ENCODE results near the gene UBAP1L.
"Not testable (repeated sequence)": the region's sequence is repeated elsewhere in the genome, so short reads cannot be mapped to it uniquely, and the experiment has no call there.

The UBAP1L gene

DNA sequence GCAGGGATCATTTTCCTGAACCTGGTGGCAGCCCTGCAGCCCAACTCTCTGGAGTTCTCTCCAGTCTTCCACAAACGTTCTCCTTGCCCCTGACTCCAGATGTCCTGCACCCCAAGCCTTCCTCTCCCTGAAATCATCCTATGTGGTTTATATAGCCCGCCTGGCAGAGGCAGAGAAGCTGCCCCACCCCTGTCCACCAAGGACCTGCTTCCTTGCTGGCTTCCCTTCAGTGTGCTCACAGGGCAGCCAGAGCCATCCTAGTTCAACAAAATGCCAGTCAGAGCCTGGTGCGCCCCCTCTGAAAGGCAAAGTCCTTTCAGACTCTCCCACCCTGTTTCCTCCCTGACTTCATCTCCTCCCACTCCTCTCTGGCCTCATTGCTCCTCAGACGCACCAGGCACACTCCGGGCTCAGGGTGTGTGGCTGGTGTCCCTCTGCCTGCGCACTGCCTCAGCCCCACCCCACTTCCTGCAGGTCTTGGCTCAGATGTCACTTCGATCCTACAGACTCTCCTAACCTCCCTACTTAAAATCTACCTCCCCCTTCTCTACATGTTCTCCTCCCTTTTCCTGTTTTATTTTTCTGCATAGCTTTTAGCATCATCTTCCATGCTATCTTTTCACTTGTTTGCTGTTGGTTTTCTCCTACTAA, 32.6 kb downstream of the UBAP1L start:
- no peak for DNase-seq

DNA sequence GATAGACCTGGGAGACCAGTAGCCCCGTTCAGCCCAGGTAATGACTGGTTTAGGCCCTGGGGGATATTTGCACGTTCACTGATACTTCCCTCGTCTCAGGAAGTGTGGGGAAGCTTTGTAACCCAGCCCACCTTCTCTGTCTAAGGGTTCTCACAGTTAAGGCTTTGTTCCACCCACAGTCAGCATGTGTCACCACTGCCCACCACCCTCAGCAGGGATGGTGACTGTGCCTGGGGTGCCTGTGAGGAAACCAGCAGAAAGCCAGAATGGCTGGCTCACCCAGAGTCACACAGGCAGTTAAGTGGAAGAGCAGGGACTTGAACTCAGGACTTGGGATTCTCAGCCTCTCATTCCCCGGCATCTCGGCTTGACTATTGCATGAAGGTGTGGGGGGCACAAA, 33.2 kb downstream of the UBAP1L start:
- DNase-seq = no peak

DNA sequence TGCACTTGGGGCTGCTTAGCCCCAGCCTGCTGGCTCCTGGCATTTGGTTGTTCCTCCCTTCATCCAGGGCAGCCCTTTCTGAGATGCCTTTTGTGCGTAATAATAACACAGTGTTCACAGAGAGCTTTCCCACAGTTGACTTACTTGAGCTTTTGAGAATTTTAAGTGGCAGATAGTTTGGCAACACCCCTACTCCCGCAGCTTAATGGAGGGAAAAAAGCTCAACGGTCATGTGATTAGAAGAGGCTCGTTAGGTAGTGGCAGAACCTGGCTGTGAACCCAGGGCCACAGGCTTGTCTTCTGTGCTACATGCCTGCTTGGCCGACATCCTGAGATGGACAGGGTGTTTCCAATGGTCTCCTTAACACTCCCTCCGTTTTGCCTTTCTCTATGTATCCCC, 33.7 kb downstream of the UBAP1L start:
- no peak for DNase-seq

DNA sequence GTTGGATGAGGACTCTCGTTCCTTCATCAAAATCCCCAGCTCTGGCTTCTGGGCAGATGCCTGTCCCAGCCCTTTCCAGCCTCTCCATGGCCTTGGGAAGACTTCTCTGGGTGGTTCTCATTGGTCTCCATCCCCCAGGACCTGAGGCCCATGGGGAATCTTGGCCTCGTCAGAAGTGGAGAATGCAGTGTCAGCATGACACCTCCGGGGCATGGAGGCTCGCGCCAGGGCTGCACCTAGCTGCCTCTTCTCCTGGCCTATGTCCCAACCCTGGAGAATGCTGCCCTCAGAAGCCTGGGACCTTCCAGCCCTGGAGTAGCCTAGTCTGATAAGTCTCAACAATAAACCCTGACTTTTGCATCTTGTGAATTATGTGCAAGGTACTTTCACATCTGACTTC, 35.4 kb downstream of the UBAP1L start:
- no peak for DNase-seq

DNA sequence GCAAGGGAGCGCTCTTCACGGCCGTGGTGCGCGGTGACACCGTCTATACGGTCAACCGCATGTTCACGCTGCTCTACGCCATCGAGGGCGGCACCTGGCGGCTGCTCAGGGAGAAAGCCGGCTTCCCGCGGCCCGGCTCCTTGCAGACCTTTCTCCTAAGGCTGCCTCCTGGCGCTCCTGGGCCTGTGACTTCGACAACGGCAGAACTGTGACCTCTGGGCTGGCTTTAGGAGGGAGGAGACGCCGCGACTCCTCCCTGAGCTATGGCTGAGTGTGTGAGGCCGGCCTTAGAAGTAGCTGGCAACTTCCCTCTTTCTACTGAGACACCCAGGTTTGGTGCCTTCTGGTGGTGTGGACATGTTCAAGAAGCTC, 37.0 kb downstream of the UBAP1L start:
- no peak for DNase-seq

DNA sequence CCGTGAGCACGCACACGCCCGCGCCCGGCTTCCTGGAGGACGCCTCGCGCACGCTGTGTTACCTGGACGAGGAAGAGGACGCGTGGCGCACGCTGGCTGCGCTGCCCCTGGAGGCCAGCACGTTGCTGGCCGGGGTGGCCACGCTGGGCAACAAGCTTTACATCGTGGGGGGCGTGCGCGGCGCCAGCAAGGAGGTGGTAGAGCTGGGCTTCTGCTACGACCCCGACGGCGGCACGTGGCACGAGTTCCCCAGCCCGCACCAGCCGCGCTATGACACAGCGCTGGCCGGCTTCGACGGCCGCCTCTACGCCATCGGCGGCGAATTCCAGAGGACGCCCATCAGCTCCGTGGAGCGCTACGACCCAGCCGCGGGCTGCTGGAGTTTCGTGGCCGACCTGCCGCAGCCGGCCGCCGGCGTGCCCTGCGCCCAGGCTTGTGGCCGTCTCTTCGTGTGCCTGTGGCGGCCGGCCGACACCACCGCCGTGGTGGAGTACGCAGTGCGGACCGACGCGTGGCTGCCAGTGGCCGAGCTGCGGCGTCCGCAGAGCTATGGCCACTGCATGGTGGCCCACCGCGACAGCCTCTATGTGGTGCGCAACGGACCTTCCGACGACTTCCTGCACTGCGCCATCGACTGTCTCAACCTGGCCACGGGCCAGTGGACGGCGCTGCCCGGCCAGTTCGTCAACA, 37.6 kb downstream of the UBAP1L start:
- no peak for DNase-seq

DNA sequence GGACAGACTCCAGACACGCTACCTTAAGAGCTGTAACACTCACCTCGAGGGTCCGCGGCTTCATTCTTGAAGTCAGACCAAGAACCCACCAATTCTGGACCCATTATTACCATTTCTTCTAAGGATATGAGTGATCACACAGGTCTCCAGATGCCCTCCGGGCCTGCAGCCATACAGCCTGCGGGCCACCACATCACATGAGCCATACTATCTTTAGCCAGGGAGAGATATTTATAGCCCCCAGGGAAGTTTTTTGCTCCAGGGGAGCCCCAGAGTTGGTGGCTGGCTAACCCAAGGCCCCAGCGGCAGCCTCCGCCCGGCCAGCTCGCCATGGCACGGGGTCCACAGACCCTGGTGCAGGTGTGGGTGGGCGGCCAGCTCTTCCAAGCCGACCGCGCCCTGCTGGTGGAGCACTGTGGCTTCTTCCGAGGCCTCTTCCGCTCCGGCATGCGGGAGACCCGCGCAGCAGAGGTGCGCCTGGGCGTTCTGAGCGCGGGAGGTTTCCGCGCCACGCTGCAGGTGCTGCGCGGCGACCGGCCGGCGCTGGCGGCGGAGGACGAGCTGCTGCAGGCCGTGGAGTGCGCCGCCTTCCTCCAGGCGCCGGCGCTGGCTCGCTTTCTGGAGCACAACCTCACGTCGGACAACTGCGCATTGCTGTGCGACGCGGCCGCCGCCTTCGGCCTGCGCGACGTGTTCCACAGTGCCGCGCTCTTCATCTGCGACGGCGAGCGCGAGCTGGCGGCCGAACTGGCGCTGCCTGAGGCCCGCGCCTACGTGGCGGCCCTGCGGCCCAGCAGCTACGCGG, 38.3 kb downstream of the UBAP1L start, which contains the start of gene KBTBD13:
Gene KBTBD13 (plus strand): TSS at position 261 of the 805 bp plus-strand sequence. CDS start 70 bp downstream, at position 331.
- no peak for DNase-seq

DNA sequence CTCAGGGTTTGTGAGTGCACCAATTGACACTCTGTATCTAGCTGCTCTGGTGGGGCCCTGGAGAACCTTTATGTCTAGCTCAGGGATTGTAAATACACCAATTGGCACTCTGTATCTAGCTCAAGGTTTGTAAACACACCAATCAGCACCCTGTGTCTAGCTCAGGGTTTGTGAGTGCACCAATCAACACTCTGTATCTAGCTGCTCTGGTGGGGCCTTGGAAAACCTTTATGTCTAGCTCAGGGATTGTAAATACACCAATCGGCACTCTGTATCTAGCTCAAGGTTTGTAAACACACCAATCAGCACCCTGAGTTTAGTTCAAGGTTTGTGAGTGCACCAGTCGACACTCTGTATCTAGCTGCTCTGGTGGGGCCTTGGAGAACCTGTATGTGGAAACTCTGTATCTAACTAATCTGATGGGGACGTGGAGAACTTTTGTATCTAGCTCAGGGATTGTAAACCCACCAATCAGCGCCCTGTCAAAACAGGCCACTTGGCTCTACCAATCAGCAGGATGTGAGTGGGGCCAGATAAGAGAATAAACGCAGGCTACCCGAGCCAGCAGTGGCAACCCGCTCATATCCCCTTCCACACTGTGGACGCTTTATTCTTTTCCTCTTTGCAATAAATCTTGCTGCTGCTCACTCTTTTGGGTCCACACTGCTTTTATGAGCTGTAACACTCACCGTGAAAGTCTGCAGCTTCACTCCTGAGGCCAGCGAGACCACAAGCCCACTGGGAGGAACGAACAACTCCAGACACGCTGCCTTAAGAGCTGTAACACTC, 39.2 kb downstream of the UBAP1L start:
- DNase-seq = not testable (repeated sequence)

DNA sequence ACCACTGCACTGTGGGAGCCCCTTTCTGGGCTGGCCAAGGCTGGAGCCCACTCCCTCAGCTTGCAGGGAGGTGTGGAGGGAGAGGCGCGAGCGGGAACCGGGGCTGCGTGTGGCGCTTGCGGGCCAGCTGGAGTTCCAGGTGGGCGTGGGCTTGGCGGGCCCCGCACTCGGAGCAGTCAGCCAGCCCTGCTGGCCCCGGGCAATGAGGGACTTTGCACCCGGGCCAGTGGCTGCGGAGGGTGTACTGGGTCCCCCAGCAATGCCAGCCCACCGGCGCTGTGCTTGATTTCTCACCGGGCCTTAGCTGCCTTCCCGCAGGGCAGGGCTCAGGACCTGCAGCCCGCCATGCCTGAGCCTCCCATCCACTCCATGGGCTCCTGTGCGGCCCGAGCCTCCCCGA, 40.1 kb downstream of the UBAP1L start:
- not testable (repeated sequence) for DNase-seq

DNA sequence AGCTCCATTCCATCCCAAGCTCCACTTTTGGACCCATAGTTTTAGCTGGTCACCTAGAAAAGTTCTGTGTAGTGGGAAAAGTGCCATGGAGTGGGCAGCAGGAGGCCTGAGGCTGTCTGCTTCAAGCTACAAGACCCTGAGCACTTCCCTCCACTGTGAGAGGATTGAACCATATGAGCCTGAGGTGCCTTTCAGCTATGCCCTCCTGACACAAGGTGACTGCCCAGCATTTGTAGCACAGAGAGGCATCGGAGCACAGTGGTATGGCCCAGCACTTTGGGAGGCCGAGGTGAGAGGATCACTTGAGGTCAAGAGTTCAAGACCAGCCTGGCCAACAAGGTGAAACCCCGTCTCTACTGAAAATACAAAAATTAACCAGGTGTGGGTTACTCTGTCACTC, 42.4 kb downstream of the UBAP1L start:
- DNase-seq = no peak

DNA sequence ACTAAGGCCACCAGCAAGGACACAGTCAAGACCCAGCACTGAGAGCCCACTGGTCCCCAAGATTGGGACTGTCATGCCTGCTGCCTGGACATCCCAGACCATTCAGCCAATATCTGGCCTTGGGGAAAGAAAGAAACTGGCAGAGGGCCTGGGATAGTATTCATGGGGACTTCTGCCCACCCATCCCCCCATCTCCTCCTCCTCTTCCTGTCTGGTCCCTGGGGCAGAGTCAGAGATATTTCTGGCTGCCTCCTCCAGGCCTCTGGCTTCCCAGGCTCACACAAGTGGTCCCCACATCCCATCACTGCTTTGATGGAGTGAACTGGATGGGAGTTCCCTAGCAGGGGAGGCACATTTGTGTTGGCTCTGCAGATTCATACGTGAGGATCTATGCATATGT, 43.0 kb downstream of the UBAP1L start:
- DNase-seq = no peak

DNA sequence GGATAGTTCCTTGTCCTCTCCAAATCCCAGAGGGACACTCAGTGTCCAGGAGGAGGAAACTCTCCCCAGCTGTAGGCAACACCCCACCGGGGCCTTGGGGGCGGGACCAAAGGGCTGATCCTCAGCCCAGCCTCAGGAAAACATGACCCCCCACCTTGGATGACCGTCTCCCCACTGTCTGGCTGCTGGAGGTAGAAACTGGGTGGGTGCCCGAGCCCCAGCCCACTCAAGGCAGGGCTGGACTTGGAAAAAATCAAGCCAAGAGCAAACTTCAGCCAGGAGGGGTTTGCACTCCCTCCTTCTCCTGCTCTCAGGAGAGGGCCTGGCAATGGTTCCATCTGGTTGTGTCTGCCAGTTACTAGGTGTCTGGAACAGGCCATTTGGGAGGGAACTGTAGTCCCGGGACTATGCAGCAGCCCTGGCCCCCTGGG, 43.6 kb downstream of the UBAP1L start:
- DNase-seq = no peak

DNA sequence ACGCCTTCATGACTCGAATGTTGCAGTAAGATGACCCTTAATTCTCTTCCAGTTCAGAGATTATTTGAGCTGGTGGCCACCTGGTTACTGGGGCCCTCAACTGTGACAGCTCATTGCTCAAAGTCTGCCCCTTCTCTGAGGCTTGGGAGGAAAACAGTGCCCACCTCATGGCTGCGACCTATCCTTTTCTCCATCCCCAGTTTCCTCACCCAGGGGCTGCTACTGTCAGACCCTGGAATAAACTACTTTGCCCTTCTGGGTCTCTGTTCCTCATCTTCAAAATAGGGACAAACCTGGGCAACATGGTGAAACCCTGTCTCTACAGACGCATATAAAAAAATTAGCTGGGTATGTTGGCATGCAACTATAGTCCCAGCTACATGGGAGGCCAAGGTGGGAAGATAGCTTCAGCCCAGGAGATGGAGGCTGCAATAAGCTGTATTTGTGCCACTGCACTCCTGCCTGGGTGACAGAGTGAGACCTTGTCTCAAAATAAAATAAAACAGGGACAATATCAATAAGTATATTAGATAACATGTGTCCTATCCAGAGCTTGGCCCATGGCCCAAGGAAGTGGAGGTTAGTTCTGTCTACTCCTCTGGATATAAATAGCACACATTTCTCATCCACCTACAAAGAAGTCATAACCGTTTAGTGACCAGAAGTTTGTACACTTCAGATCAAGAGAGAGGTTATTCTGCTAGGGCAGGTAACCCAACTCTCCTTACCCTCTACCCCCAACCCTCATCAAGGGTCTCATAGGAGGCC, 45.0 kb downstream of the UBAP1L start:
- no peak for DNase-seq

DNA sequence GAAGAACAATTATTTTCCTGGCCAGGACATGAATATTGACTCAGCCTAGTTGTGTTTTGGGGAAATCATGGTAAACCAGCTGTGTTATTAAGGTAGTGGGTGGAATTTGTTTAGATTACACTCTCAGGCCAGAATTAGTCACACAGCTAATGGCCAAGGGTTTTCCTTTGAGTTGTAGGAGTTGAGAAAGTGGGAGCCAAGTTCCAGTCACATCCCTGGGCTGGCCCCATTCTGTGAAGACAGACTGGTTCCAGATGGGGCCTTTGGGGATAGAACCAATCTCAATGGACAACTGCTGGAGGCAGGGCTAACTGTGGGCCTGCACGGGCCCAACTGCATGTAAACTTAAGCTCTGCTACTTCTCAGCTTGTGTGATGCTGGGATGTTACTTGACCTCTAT, 45.8 kb downstream of the UBAP1L start:
- DNase-seq = no peak

DNA sequence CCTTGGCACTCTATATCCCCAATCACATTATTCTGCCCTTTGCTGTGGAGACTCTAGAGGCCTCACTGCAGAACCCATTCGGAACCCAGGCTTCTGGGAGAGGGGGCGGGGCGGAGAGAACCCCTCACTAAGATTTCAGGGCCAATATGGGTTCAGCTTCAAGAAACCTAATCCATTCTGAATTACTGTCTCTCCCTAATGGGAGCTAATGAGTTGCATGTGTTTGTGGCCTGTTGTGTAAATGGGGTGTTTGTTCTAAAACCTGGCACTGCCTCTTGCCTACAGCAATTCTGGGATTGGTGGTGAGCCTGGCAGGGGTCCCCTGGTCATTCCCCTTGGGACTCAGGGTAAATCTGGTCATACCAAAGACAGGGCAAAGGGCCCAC, 46.6 kb downstream of the UBAP1L start:
- DNase-seq = no peak

DNA sequence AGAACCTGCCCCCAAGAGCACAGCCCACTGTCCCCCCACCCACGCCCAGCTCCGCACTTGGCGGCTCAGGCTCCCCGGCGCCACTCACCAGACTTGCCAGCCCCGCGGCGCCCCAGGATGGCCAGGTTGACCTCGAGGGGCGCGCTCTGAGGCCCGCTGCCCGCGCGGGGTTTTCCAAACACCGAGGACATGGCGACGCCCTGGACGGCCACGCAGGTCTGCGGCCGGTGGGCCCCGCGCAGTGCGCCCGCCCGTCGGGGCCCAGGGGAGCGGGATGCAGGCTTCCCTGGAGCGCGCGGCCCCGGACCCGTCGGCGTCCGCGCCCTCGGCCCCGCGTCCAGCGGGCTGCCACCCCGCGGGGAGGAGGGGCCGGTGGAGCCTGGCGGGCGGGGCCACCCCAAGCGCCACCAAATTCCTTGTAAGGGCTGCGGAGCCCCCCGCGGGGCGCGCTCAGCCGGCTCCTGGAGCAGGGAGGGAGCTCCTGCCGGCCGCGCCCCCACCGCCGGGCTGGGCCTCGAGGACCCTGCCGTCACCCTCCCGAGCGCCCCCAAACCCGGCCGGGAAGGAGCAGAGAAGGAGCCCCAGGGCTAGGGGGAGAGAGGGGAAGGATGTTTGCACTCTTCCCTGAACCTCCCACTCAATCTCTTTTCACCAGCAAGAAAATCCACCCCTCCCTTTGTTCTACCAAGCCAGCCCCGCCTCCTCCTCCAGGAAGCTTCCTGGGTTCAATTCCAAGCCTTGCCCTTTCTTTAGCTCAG, 47.2 kb downstream of the UBAP1L start, which contains the start of gene RASL12:
Gene RASL12 (minus strand): TSS at position 347 of the 758 bp plus-strand sequence. CDS start 156 bp downstream, at position 191.
- no peak for DNase-seq

DNA sequence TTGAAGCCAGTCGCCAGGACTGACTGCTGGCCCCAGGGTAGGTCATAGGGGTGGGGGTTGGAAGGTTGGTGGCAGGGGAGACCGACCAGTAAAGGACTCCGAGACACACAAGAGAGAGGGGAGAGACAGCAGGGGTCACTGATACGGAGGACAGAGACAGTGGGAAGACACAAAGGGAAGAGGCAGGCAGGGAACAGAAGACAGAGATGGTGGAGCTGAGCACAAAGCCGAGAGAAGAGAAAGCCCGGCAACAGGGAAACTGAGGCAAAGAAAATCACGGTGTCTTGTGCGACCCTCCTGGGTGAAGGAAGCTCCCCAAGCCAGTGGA, 47.7 kb downstream of the UBAP1L start:
- no peak for DNase-seq

DNA sequence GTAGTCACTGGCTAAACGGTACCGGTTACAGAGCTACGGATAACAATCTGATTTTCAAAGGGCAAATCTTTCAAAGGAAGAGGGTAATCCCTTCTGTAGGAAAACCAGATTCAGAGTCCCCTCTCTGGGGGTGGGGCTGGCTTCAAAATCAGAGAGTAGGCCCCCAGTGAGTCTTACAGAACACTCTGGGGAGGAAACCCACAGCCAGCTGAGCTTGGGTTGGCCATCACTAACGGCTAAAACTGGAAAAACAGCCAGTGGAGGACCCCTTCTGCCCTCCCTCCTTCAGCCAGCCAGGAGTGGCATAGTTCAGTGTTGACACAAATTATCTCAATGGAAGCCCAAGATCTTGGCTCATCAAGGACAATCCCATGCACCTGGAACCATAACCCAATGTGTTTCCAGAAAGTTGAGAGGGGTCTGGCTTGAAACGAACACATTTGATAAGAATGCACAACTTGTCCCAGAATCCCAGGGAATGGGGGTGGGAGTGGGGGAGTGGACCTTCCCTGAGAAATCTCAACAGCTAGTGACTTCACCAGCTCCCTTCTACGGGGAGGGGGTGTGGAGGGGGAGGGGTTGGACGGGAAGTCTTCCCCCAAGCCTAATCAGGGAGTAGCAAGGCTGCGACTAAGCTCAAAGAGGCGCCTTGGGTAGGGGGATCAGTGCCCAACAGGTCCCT, 48.2 kb downstream of the UBAP1L start:
- no peak for DNase-seq

DNA sequence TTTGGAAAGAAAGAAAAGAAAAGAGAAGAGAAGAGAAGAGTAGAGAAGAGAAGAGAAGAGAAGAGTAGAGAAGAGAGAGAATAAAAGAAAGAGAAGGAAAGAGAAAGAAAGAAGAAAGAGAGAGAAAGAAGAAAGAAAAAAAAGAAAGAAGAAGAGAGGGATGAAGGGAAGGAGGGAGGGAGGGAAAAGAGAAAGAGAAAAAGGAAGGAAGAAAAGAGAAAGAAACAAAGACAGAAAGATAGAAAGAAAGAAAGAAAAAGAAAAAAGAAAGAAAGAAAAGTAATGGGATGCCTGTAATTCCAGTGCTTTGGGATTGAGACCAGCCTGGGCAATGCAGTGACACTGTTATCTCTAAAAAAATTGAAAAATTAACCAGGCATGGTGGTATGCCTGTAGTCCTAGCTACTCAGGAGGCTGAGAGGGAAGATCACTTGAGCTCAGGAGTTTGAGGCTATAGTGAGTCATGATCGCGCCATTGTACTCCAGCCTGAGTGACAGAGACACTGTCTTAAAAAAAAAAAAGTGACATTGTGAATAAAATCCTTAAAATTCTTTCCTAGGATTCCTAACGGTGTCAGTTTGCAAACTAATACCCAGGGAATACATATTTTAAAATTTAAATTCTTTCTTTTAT, 48.9 kb downstream of the UBAP1L start:
- DNase-seq = no peak

DNA sequence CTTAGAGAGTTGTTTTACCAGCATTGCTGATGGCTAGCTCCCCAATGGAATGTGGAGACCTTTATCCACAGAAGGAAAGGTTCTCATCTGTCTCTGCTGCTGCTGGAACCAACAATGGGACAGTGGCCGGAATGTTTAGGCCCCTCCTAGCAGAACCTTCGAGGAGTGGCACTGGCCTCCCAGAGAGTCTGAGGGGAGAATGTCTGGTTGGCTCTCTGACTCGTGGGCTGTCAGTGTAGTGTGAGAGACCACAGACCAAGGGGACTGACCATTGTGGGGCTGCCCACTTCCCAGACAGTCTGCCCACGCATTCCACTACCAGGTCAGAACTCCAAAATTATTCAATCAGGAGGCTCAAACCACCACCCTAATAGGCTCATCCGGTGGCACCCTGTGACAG, 52.3 kb downstream of the UBAP1L start:
- no peak for DNase-seq

Data from NCI-H2081 (cell line).